ENCODE measurements around the gene RASGRF1. TPM values are rescaled to one million over a fixed set of nuclear protein-coding genes. Genes with fewer than 3 reads are reported as not detected.

The RASGRF1 gene
- total and polyA plus RNA-seq, 9 of the 15 experiments (the other 6 are each of a cell fraction or from before 2014, with no cell fraction given): 0.03 to 0.58 (median 0.06) TPM; not detected in 1

GRCh38 chr15:79028411-79028964 is 62.1 kb downstream of the RASGRF1 start (continued):
- TF ChIP-seq EGR1 (conservative IDR thresholded peaks at IDR 0.05) (peak; percentile 64), RAD21 (CRISPR knock-in tag; conservative IDR thresholded peaks at IDR 0.05 in 1 of 2, IDR thresholded peaks at IDR 0.05 in 1 of 2) (peak; percentile 84 to 88), ZNF174 (CRISPR knock-in tag; IDR thresholded peaks at IDR 0.05) (no peak), ATF2 (CRISPR knock-in tag; IDR thresholded peaks at IDR 0.05) (no peak), REST (IDR thresholded peaks at IDR 0.05; ENCODE audit: borderline replicate concordance) (peak; percentile 73; the same call in 1 of the 2 replicates), REST (CRISPR knock-in tag; IDR thresholded peaks at IDR 0.05; ENCODE audit: low read depth) (no peak), ZNF592 (IDR thresholded peaks at IDR 0.05) (no peak), SMARCA4 (IDR thresholded peaks at IDR 0.05) (no peak)
